Measurements from ENCODE around the gene SGIP1.
"Not testable (repeated sequence)": the region's sequence is repeated elsewhere in the genome, so short reads cannot be mapped to it uniquely, and the experiment has no call there.

SGIP1 gene

GRCh38 chr1:66732407-66733166 lies 198.6 kb downstream of the SGIP1 start:
- DNase-seq: peak; percentile 87 to 90

DNA sequence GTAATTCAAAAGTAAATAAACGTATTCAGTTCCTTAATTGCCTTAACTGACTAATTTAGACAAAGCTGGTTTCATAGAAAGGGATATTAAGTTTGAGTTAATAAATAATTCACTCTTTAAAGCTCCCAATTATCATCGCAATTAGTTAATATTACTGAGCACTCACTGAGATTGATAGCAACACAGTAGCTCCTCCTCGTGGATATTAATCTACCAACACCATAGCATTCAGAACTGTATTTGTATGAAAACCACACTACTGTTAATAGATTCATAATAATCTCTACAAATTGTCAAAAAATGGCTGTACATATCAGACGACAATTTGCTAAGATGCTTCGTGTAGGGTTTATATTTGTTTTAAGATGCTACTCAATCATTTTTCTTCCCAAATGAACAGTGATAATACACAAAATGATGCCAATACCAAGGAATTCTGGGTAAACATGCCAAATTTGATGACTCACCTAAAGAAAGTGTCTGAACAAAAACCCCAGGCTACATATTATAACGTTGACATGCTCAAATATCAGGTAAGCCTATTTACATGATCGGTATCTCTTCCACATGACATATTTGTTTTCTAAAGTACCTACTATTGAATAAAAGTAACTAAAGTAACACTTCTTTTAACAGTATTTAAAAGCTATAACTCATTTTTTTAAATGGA lies 199.5 kb downstream of the SGIP1 start:
- peak; percentile 29 to 39 for DNase-seq

GRCh38 chr1:66734531-66734930 lies 200.6 kb downstream of the SGIP1 start:
- DNase-seq: not testable (repeated sequence)

DNA sequence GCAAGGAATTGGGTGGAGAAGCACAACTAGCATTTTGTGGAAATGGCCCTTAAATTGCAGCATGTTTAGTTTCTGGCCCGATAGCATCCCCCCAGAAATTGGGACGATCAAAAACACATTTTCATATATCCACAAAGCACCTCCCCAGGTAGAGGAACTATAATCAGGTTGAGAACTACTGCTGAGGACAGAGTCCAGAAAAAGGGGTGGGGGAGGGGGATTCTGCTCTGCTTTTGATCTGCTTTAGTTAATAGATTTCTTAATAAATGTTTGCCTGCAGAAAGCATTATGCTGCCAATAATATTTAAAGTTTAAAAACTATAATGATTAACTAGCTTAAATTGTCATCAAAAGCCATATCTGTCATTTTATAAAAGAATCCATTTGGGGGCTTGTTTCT lies 203.9 kb downstream of the SGIP1 start:
- DNase-seq: no peak

GRCh38 chr1:66739401-66740157 lies 205.6 kb downstream of the SGIP1 start:
- peak; percentile 55 to 68 for DNase-seq

DNA sequence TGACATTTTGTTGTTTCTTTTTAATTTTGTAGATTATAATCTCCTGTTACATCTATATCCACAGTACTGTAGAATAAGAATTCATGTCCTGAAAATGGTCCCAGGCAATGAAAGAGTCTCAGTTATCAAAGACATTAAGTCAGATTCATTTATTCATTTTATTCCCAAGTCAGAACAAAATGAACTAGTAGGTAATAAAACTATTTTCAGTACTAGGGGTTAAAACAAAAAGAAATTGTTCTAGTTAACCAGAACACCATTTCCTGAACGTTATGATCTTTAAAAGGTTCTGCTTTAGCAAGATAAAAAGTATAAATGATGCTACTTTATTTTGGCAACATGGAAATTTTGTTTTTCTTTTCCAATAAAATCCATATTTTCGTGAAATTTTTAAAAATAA lies 211.5 kb downstream of the SGIP1 start:
- no peak for DNase-seq

- no peak for DNase-seq
Measured at GRCh38 chr1:66747501-66747900, 213.5 kb downstream of the SGIP1 start.

DNA sequence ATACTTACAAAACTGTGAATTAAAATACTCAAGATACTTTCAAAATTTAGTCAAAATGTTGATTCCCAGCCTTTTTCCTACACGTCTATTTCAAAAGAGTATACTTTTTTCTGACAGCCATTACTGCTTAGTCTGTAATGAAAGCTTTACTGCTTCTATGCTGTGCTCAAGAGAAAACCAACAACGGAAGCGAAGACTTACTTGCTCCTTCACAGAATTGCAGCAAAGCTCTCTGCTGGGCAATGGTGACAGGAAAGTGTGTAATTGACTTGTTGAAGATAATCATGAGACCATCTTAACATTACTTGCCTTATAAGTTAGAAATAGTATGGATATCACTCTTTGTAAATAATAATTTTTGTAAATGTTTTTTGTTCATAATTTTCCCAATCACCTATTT lies 216.6 kb downstream of the SGIP1 start:
- DNase-seq: peak; percentile 19 to 39

- no peak for DNase-seq
Measured at GRCh38 chr1:66751160-66751559, 217.2 kb downstream of the SGIP1 start.

GRCh38 chr1:66752000-66752592 lies 218.1 kb downstream of the SGIP1 start, which contains the start of gene DYNLT5:
Gene DYNLT5, plus strand, starts transcription at chr1:66752459. Its CDS starts 2,200 bp downstream, at chr1:66754659.
- DNase-seq: peak; percentile 82 to 92

DNA sequence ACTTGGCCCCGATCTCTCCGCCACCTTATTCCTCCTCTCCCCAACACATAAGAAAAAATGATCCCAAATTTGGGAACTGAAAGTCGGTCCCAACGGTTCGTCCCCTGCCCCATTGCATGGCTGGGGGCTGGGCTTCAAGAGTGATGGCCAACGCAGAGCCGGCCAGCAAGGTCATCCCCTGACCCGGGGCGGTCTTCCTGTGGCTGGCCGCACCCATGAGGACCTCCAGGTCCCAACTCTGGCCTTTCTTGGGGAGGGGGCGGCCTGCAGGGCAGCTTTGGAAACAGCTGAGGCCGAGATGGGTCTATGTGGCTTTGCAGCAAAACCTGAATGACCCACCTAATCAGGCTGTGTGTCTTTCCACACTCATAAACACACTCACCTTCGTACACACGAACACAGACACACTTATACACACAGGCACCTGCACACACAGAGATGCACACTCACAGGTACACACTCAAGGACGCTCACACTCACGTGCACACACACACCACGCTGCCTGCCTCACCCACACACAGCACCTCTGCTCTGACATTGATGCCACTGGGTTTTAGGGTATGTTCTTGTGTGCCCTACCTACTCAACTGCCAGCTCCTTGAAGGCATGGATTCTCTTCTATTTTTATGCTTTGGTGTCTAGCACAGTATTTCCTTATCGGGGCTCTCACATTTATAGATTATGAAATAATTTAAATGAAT lies 218.9 kb downstream of the SGIP1 start:
- DNase-seq: peak; percentile 36 to 39

GRCh38 chr1:66757722-66758240 lies 223.8 kb downstream of the SGIP1 start:
- no peak for DNase-seq

GRCh38 chr1:66758241-66758755 lies 224.3 kb downstream of the SGIP1 start:
- DNase-seq: peak; percentile 51 to 62

DNA sequence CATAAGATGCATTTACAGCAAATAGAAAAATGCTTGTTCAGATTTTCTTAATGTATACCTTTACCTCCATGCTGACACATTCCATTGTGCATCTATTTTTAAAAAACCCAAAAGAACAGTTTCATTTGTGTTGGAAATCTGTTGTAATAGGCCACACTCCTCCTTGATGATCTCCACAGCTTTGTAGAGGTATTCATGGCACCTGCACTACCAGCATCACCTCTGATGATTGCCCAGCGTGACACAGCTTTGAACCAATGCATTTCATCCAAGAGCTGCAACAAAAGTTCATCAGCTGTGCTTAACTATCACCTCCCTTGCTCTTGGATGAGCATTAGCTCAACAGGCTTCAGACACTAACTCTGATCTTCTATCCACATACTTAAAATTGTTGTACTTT lies 226.6 kb downstream of the SGIP1 start:
- DNase-seq: no peak

GRCh38 chr1:66761221-66761620 lies 227.3 kb downstream of the SGIP1 start:
- DNase-seq: no peak

DNA sequence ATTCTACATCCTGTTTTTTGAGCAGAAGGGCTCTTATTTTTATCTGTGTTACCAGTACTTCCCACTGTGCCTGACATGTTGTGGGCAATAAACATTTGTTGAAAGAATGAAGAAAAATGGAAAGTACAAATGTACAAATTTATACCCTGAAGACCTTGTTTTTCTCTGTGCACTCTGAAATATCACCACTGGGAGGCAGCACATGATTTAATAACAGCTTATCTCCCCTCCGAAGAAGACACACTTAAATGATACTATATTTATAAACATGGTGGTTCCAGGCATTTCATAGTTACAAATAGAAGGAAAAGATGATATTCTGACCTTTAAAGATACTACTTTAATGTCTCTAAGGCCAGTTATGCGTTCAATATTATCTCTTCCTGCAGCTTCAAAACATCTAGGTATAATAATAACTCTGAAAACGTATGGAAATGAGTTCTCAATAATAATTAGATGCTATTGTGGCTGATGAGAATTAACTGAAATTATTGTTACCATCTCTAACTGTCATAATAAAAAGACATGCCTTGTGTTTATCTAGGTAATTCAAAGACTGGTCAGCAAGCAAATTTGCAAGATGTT lies 231.1 kb downstream of the SGIP1 start:
- DNase-seq: peak; percentile 72 to 86

- DNase-seq: no peak
Measured at GRCh38 chr1:66767626-66768025, 233.7 kb downstream of the SGIP1 start.

DNA sequence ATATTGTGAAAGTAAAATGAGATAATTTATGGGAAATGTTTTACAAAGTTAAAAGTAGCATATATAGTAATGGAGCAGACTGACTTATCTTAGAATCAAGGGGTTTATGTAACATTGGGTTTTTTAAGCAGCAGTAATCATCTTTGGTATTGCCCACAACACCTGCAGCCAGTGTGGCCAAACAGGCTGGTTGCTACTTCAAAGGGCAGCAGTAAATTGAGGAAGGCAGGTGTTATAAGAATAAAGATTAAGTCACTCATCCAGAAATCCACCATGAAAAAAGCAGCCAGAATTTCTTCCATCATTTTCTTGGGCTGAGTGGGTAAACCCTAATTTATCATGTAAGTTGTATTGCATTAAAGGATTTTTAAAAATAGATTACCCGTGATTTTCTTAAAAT lies 235.0 kb downstream of the SGIP1 start:
- DNase-seq: no peak

- DNase-seq: no peak
Measured at GRCh38 chr1:66769512-66770229, 235.7 kb downstream of the SGIP1 start.

DNA sequence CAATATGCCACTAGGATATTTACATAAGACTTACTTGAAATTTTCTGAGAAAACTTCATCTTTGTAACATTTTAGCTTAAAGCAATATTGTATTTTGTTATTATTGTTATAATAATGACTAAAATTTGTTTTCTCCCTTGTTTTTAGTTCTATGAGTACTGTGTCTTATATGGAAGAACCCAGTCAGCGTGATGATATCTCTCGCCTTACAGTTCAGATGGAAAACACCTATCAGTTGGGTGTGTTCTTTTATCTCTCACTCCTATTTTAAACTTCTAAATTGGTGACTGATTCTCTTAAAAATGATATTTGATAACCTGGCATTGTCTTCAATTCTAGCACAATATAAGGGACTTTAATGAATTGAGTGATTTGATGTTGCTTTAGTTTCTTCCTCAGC lies 236.3 kb downstream of the SGIP1 start:
- no peak for DNase-seq

- no peak for DNase-seq
Measured at GRCh38 chr1:66770694-66771093, 236.7 kb downstream of the SGIP1 start.
